Measurements from ENCODE around the gene CLIP3.
"Not testable (repeated sequence)": the region's sequence is repeated elsewhere in the genome, so short reads cannot be mapped to it uniquely, and the experiment has no call there.

Gene CLIP3

GRCh38 chr19:36072081-36072480 is 39.4 kb upstream of the CLIP3 start:
- no peak overlapping the region for H3K4me3 ChIP-seq (ENCODE audit: low read depth, low read length)
- ChIA-PET CTCF (interaction anchor here (4.6 kb wide), 1 partner anchor 12 kb away, joined by 25 read pairs; no protein-coding TSS in a partner anchor), POLR2A (no interaction called here)
- no peak for DNase-seq (ENCODE audit: low read depth, low spot score)
- TF ChIP-seq, protein P1, sequence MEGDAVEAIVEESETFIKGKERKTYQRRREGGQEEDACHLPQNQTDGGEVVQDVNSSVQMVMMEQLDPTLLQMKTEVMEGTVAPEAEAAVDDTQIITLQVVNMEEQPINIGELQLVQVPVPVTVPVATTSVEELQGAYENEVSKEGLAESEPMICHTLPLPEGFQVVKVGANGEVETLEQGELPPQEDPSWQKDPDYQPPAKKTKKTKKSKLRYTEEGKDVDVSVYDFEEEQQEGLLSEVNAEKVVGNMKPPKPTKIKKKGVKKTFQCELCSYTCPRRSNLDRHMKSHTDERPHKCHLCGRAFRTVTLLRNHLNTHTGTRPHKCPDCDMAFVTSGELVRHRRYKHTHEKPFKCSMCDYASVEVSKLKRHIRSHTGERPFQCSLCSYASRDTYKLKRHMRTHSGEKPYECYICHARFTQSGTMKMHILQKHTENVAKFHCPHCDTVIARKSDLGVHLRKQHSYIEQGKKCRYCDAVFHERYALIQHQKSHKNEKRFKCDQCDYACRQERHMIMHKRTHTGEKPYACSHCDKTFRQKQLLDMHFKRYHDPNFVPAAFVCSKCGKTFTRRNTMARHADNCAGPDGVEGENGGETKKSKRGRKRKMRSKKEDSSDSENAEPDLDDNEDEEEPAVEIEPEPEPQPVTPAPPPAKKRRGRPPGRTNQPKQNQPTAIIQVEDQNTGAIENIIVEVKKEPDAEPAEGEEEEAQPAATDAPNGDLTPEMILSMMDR (IDR thresholded peaks at IDR 0.05; ENCODE audit: insufficient read depth, low read length, missing control alignments) = no peak

DNA sequence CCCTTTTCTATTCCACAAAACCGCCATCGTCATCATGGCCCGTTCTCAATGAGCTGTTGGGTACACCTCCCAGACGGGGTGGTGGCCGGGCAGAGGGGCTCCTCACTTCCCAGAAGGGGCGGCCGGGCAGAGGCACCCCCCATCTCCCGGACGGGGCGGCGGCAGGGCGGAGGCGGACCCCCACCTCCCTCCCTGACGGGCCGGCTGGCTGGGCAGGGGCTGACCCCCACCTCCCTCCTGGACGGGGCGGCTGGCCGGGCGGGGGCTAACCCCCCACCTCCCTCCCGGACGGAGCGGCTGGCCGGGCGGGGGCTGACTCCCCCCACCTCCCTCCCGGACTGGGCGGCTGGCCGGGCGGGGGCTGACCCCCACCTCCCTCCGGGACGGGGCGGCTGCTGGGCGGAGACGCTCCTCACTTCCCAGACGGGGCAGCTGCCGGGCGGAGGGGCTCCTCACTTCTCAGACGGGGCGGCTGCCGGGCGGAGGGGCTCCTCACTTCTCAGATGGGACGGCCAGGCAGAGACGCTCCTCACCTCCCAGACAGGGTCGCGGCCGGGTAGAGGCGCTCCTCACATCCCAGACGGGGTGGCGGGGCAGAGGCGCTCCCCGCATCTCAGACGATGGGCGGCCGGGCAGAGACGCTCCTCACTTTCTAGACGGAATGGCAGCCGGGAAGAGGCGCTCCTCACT is 36.3 kb upstream of the CLIP3 start:
- DNase-seq (ENCODE audit: low read depth, low spot score); POLR2A ChIA-PET; H3K4me3 ChIP-seq (ENCODE audit: low read depth, low read length): not testable (repeated sequence)
- CTCF ChIA-PET = interaction anchor here (2.6 kb wide), 1 partner anchor 9 kb away, joined by 20 read pairs; no protein-coding TSS in a partner anchor

- CTCF ChIA-PET = interaction anchor here (1.2 to 3.6 kb wide), 2 partner anchors 12 to 102 kb away, joined by 3 to 18 read pairs; partner anchors contain the start of genes THAP8 and WDR62
Measured at GRCh38 chr19:36067681-36068080, 35.0 kb upstream of the CLIP3 start.

GRCh38 chr19:36064826-36065225 is 32.2 kb upstream of the CLIP3 start:
- ChIA-PET POLR2A (interaction anchor here (1.1 kb wide), 1 partner anchor 57 kb away, joined by 3 read pairs; the partner anchor contains the start of gene SYNE4), CTCF (interaction anchor here (3.6 kb wide), 1 partner anchor 9 kb away, joined by 18 read pairs; the partner anchor contains the start of genes THAP8 and WDR62)
- DNase-seq (ENCODE audit: low read depth, low spot score) = no peak
- TF ChIP-seq, protein P1 (IDR thresholded peaks at IDR 0.05; ENCODE audit: insufficient read depth, low read length, missing control alignments) = no peak
- no peak overlapping the region for H3K4me3 ChIP-seq (ENCODE audit: low read depth, low read length)

More at GRCh38 chr19:36067681-36068080, 35.0 kb upstream of the CLIP3 start:
- POLR2A ChIA-PET = no interaction called here
- no peak for DNase-seq (ENCODE audit: low read depth, low spot score)
- H3K4me3 ChIP-seq (ENCODE audit: low read depth, low read length) = no peak overlapping the region
- TF ChIP-seq, protein P1 (IDR thresholded peaks at IDR 0.05; ENCODE audit: insufficient read depth, low read length, missing control alignments) = no peak

DNA sequence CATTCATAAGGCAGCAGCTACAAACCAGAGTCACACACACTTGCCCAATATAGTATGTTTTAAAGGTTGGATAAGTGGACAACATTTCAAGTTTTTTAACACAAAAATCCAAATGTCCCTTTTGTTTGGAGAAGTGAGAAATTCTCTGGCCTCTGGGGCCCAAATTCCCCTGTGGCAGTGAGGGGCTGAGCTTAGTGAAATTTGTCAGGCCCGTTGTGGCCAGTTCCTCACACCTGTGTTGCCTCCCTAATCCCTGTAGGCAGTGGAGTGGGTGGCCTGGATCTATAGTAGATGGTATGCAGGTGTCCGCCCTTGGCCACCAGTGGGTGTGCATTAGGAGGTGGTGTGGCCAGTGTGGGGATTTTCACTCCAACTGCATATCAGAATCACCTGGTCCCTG is 28.7 kb upstream of the CLIP3 start:
- H3K4me3 ChIP-seq (ENCODE audit: low read depth, low read length) = no peak overlapping the region
- DNase-seq (ENCODE audit: low read depth, low spot score) = no peak
- TF ChIP-seq, protein P1 (IDR thresholded peaks at IDR 0.05; ENCODE audit: insufficient read depth, low read length, missing control alignments) = no peak
- ChIA-PET CTCF (interaction anchor here (0.8 to 4.8 kb wide), 13 partner anchors 9 to 173 kb away, joined by 3 to 69 read pairs (median 9); partner anchors contain the start of gene COX7A1), POLR2A (interaction anchor here (0.6 to 1.2 kb wide), 2 partner anchors 45 to 1800 kb away, joined by 3 read pairs; no protein-coding TSS in a partner anchor)

DNA sequence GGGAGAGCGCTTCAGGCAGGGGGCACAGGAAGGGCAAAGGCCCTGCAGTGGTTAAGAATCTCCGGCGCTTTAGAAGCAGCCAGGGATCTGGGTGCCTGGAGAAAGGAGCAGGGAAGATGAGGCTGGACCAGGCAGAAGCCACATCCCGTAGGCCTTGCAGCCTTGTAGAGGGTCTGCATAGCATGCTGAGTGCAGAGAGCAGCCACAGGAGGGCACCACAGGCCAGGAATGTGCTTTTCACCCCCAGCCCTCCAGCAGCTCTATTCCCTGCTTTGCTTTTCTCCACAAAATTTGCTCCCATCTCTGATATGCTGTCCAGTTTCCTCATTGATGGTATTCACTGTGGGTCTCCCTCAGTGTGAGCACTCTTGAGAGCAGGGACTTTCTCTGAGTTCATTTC is 27.8 kb upstream of the CLIP3 start:
- no peak for DNase-seq (ENCODE audit: low read depth, low spot score)
- POLR2A ChIA-PET = interaction anchor here (1.2 kb wide), 1 partner anchor 46 kb away, joined by 3 read pairs; no protein-coding TSS in a partner anchor
- CTCF ChIA-PET = interaction anchor here (0.7 to 4.8 kb wide), 15 partner anchors 10 to 117 kb away, joined by 3 to 69 read pairs (median 7); partner anchors contain the start of genes CLIP3, COX7A1 and TBCB
- no peak overlapping the region for H3K4me3 ChIP-seq (ENCODE audit: low read depth, low read length)
- TF ChIP-seq, protein P1 (IDR thresholded peaks at IDR 0.05; ENCODE audit: insufficient read depth, low read length, missing control alignments) = peak; percentile 89
